NK-92 treated with Interleukin-12 subunit alpha and Interleukin-12 subunit beta, amount 100 ng/mL, for 24 hours (cell line): Measurements from ENCODE around the gene P3H2.

Experiments used
- DNase-seq: peaks from one replicate; lab custom pipeline; 2025; lab: John Stamatoyannopoulos, UW

Gene P3H2

GRCh38 chr3:190016966-190017365 lies 103.7 kb downstream of the P3H2 start:
- no peak for DNase-seq

DNA sequence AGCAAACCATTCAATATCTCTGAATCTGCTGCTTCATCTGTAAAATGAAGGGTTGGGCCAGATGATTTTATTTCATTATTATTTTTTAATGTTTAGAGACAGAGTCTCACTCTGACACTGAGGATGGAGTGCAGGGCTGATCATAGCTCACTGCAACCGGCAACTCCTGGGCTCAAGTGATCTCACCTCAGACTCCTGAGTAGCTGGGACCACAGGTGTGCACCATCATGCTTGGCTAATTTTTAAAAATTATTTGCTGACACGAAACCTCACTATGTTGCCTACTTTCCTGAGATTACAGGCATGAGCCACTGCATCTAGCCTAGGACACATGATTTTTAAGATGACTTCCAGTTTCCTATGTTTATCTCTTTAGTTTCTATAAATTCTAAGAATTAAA lies 105.8 kb downstream of the P3H2 start:
- no peak for DNase-seq

GRCh38 chr3:190013943-190014924 lies 106.5 kb downstream of the P3H2 start:
- DNase-seq, result no peak

DNA sequence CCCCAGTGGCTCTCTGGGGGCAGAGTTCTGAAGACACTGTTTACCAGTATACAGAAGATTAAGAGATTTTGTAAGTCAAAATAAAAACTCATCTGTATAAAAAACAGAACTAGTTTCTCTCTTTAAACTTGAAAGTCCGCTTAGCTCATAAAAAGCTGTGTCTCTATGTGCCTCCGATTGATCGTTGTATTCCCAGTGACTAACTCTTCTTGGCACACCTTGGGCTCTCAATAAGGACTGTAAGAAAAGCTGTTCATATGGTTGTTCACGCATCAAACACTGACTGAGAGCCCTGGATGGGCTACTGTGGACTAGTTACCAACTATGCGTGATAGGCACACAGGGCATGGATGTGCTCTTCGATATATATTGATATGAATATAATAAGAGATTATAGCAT lies 107.9 kb downstream of the P3H2 start:
- DNase-seq, result no peak

DNA sequence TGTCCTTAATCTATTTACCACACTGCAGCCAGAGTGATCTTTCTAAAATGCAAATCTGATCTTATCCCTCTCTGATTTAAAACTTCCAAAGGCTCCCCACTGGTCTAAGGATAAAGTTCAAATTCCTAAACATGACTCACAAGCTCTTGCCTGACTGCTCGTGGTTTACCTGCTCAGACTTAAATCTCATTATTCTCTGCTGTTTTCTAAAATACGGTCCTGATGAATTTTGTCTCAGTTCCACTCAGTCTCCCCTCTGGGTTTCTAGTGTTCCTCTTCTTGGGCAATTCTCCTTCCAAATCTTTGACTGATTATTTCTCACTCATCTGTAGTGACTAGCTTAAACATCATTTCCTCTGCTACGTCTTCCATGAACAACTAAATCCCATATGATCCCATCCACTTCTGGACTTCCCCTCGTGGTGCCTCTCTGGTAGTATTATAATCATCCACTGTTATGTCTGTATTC lies 108.3 kb downstream of the P3H2 start:
- no peak for DNase-seq

GRCh38 chr3:190010486-190010885 lies 110.2 kb downstream of the P3H2 start:
- DNase-seq, result no peak

- no peak for DNase-seq
These were observed 111.1 kb downstream of the P3H2 start for GRCh38 chr3:190009614-190010013.

DNA sequence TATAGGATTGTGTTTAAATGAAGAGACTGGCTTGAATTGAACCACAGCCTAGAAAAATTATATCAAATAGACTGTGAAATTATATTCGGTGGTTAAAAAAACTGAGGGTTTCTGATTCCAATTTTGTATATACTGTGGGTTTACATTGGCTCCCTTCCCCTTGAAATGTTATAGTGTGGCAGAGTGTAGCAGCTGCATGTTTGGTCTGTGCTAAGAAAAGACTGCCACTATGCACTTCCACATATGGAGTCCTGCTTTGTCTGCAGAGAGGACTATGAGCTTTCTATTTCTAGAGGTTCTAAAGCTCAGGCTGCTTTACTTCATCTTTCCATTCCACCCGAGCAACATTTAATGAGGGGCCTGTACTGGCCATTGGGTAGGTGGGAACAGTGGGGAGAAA lies 112.3 kb downstream of the P3H2 start:
- no peak for DNase-seq

DNA sequence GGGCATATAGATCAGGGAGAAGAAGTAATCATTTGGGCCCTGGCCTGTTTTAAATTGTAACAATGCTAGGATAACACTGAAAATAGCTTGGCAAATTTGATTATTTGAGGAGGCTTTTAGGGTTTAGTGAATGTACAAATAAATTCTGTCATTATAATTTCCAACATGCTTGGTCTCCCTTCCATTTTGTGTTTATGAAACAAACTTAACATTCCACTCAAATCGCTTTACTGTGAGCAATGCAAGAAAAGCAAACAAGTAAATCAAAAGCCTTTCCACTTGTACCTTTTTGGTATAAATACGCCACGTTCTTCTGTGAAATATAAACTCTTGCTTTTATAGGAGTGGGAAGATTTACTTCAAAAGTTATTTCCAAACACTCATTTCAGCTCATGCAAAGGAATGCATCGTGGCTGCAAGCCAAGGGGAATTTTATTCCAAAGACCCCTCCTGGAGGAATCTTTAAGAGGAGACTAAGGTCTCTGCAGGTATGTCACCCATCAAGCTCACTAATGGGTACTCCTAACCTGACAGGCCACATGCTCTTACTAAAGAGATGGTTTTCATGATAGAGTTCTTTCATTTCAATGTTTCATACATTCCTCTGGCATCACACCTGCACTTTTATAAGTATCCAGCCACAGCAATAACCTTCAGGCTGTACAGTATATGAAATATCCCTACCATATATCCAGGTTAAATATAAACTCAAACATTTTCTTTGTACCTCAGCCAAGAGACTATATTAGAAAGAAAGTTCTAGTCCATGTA lies 115.2 kb downstream of the P3H2 start:
- DNase-seq, result no peak

- no peak for DNase-seq
These were observed 116.0 kb downstream of the P3H2 start for GRCh38 chr3:190004656-190005055.

DNA sequence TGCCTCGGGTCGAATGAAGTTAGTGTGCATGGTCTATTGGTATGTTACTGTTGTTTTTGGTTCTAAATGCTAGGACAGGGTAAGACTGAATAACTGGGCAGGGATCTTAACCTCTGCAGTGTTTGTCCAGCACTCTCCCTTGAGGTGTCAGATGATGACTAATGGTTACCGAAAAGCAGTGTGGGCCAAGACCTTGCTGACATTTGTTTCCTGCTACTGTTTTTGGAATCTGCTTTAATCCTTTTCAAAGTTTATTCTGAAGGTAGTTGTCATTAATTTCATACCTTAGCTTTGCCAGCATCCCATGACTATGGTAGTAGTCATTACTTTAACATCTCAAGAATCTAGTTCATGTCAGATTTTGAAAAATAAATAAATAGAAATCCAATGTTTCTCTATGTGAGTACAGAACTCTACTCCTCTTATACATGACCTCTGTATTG lies 117.0 kb downstream of the P3H2 start:
- DNase-seq, result peak; percentile 8

DNA sequence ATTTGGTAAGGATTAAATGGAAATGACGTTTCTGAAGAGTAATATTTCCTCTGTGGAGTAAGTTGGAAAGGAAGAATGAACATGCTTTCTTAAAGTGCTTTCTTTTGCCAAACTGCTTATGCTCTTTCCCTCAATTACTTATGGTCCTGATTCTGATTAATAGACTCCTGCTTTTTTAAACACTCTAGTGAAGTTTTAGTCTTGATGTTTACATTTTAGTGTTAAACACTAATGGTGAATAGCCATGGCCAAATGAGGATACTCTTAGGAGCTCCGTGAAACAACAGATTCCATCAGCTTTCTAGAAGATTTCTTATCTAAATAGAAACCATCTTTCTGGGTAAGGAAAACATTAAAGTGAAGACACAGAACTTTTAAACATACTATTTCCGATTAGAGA lies 117.6 kb downstream of the P3H2 start:
- no peak for DNase-seq

GRCh38 chr3:190001426-190001825 lies 119.3 kb downstream of the P3H2 start:
- no peak for DNase-seq

DNA sequence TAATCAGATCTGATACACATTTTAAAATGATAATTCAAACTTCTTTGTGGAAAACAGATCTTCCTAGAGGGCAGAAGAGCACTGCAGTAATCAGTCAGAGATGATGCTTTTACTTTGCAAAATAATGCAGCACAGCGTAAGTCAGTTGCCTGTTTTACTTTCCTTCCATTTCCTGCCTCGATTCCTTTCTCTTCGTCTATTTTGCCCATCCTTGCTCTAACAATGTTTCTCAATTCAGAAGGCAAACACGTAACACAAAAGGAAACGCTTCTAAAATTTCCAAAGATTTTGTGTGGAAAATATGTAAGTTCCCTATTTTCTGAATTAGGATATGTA lies 119.9 kb downstream of the P3H2 start:
- no peak for DNase-seq

DNA sequence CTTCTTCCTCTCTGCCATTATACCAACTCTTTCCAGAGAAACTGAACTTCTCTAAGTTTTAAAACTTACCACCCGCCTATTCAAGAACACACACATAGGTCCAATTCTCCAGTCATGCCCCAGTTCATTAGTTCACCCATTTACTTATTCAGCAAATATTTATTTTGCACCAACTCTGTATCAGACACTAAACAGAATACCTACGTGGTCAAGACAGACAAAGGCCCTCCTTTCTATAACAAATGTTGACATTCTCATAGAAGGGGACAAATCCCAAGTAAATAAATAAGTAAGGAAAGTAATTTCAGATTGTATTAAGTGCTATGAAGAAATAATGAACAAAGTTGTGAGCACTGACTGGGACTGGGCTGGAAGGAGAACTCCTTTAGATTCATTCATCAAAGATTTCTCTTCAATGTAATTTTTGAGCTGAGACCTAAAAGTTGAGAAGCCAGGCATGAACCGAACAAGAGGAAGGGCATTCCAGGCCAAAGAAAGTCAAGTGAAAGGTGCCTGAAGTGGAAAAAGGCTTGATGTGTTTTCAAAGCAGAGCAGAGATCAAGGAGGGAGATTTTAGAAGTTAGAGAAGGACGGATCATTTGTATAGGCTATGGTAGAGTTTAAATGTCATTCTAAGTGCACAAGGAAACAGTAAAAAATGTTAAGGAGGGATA lies 120.4 kb downstream of the P3H2 start:
- no peak for DNase-seq

GRCh38 chr3:189999718-190000117 lies 121.0 kb downstream of the P3H2 start:
- no peak for DNase-seq

- DNase-seq, result no peak
These were observed 125.6 kb downstream of the P3H2 start for GRCh38 chr3:189995129-189995528.

- no peak for DNase-seq
These were observed 129.9 kb downstream of the P3H2 start for GRCh38 chr3:189990826-189991225.

DNA sequence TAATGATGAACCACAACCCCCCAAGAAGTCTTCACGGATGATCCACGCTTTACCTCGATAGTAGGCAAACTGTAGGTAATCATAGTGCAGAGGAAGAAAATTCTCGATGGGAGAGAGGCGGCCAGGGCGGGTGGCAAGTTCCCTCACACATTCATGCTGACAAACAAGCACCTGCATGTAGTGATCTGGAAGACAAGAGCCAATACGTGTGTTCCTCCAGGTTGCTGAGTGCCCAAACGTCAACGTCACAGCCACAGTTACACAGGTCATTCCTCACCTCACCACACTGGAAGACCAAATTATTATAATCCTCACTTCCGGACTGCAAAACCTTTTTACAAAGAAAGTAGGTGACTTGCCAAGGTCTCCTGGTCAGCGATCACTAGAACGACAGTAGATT lies 131.8 kb downstream of the P3H2 start:
- no peak for DNase-seq

DNA sequence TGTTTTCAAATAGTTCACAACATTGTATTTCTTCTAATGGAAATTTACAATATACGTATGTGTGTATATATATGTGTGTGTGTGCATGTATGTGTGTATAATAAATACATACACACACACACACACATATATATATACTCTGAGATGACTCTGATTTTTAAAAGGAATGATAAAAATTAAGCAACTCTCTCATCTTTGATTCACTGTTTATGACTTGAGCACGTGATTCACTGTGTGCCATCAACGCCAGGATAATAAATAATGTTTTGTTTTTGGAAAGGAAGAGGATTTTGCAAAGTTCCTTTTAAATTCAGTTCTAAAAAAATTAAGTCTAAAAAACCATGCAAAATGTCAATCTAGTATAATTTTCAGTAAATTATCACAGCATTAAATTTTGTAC lies 132.4 kb downstream of the P3H2 start:
- DNase-seq, result no peak

DNA sequence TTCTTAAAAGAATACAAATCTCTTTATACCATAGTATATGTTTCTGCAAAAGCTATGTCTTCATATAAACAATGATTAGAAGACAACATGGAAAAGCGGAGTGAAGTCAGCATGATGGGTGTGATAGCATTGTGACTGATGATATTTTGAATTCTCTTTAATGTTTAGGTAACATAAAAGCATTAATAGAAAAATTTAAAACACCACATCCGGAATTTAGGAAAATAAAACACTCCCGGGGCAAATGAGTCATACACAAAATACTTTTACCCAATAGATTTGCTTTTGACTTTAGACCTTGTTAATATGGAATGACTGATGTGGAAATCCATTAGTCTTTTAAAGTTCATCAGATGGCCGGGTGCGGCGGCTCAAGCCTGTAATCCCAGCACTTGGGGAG lies 134.7 kb downstream of the P3H2 start:
- DNase-seq, result no peak

GRCh38 chr3:189983612-189984011 lies 137.1 kb downstream of the P3H2 start:
- DNase-seq, result no peak
